IPS DF 4.7 (cell line): ENCODE data around the gene MORC3.
A peak's percentile ranks its signal among the peaks of the same experiment; 100 is the strongest.
"Not testable (repeated sequence)": the region's sequence is repeated elsewhere in the genome, so short reads cannot be mapped to it uniquely, and the experiment has no call there.

Source experiments
- DNase-seq: peaks from one replicate; pipeline ENCODE4 v3.0.0-alpha.2; 2013; ENCODE audit warnings: low spot score; ENCODE audit errors: extremely low read depth

The MORC3 gene, protein sequence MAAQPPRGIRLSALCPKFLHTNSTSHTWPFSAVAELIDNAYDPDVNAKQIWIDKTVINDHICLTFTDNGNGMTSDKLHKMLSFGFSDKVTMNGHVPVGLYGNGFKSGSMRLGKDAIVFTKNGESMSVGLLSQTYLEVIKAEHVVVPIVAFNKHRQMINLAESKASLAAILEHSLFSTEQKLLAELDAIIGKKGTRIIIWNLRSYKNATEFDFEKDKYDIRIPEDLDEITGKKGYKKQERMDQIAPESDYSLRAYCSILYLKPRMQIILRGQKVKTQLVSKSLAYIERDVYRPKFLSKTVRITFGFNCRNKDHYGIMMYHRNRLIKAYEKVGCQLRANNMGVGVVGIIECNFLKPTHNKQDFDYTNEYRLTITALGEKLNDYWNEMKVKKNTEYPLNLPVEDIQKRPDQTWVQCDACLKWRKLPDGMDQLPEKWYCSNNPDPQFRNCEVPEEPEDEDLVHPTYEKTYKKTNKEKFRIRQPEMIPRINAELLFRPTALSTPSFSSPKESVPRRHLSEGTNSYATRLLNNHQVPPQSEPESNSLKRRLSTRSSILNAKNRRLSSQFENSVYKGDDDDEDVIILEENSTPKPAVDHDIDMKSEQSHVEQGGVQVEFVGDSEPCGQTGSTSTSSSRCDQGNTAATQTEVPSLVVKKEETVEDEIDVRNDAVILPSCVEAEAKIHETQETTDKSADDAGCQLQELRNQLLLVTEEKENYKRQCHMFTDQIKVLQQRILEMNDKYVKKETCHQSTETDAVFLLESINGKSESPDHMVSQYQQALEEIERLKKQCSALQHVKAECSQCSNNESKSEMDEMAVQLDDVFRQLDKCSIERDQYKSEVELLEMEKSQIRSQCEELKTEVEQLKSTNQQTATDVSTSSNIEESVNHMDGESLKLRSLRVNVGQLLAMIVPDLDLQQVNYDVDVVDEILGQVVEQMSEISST

GRCh38 chr21:36319767-36320420, at the start of gene MORC3:
TSS of gene MORC3 (plus strand) at chr21:36320197. CDS start at chr21:36320265, 68 bp downstream.
- DNase-seq: peak; percentile 93

GRCh38 chr21:36270786-36271695, 49.0 kb upstream of the MORC3 start:
- DNase-seq: not testable (repeated sequence)

DNA sequence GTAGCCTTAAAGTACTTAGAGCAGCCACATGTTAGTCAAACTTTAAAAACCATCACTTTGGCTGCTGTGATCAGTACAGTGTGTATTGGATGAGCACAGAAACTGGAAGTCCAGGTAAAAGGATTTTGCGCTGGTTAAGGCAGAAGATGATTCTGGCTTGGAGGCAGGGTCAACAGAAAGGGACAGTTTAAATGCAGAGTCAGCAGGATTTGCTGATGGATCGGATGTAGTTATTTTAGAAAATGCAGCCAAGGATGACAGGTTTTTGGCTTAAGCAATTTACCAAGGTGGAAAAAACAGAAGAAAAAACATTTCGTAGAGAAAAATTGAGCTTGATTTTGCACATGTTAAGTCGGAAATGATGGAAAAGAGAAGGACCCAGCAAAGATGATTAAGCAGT, 45.9 kb upstream of the MORC3 start:
- no peak for DNase-seq

DNA sequence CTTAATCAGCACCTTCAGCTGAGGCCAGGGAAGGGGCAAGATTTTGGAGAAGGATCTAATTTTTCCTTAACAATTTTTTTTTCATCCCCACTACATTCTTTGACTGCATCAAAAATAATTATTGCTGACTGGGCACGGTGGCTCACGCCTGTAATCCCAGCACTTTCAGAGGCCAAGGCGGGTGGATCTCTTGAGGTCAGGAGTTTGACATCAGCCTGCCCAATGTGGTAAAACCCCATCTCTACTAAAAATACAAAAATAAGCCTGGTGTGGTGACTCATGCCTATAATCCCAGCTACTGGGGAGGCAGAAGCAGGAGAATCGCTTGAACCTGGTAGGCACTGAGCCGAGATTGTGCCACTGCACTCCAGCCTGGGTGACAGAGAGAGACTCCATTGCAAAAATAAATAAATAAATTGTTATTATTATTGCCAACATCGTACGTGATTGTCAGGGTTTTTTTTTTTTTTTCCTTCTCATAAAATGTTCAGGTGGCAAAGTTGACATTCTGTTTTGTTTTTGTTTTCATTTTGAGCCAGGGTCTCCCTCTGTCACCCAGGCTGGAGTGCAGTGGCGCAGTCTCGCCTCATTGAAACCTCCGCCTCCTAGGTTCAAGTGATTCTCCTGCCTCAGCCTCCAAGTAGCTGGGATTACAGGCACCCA, 37.3 kb upstream of the MORC3 start:
- DNase-seq: no peak

- not testable (repeated sequence) for DNase-seq
These were observed 36.8 kb upstream of the MORC3 start for GRCh38 chr21:36283231-36283622.

DNA sequence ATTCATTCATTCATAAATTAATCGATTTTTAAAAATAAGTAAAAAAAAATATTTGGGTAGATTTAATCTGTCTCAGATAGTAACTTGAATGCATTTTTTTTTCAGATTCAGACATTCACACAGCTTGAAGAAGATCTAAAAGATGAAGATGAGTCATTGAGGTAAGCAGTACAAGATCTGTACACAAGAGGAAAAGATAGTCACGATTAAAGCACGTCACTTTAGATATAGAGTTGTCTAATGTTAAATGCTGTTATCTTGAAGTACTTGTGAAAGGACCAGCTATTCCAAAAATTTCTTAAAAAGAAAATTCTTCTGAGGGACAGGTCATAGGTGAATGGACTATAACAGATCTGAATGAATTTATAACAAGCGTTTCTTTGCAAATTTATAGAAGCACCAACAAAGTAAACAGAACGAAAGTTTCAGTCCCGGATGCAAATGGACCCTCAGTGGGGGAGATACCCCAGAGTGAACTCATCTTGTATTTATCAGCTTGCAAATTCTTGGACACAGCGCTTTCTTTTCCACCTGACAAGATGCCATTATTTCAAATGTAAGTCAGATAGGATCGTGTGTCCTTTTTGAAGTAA, 31.2 kb upstream of the MORC3 start:
- no peak for DNase-seq

DNA sequence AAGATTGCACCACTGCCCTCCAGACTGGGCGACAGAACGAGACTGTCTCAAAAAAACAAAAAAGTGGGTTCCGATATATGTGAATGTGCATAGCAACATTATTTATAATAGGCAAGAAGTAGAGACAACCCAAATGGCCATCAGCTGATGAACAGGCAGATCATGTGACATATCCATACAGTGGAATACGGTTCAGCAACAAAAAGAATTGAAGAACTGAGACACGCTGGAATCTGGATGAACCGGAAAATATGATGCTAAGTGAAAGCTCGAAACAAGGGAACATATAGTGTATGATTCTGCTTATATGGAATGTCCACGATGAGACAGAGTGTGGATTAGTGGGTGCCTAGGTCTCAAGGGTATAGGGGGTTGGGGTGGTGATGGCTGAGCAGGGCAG, 28.5 kb upstream of the MORC3 start:
- no peak for DNase-seq

- no peak for DNase-seq
These were observed 22.5 kb upstream of the MORC3 start for GRCh38 chr21:36297406-36297937.

DNA sequence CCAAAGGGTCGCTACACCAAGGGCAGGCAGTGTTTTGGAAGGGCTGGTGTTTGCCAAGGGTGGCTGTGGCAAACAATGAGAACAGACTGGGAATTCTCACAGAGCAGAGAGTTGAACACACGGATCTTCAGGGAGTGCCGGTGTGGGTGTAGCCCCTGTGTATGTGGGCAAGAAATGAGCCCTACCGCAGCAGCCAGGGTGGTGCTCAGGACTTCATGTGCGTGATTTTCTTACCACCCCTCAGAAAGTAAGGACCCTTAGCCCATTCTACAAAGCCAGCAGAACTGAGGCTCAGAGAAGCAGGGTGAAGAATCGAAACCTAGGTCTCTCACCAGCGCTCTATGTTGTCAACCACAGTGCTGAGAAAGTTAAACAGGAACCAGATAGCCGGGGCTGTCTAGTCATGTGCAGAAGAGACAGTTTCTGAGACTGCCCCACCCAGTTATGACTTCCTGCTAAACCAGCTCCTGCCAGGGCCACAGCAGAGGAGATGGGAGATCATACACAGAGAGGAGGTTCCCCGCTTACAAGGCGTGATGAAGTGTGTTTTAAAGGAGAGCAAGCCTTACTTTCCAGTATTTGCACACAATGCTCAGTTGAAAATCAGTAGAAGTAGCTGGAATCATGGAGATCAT, 21.9 kb upstream of the MORC3 start:
- DNase-seq: no peak

DNA sequence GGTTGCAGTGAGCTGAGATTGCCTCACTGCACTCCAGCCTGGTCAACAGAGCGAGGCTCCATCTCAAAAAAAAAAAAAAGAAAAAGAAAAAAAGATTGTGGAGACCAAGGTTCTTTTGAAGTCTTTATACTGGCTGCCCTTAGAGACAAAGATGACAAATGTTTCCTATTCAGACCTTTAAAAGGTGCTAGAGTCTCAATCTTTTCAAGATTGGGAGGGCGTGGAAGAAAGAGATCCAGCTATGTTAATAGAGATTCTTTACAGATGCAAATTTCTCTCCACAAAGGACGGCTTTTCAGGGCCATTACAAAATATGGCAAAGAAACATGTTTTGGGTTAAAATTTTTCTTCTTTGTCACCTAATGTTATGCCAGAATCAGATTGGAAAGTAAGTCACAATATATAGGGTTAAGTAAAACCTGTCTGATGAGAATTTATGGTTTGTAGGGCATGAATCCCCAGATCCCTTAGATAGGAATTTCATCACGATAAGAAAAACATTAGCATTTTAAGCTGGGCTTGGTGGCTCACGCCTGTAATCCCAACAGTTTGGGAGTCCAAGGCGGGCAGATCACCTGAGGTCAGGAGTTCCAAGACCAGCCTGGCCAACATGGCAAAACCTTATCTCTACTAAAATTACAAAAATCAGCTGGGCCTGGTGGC, 13.0 kb upstream of the MORC3 start:
- DNase-seq: no peak

- DNase-seq: no peak
These were observed 10.0 kb upstream of the MORC3 start for GRCh38 chr21:36310016-36310415.

GRCh38 chr21:36313446-36313845, 6.6 kb upstream of the MORC3 start:
- DNase-seq: not testable (repeated sequence)

DNA sequence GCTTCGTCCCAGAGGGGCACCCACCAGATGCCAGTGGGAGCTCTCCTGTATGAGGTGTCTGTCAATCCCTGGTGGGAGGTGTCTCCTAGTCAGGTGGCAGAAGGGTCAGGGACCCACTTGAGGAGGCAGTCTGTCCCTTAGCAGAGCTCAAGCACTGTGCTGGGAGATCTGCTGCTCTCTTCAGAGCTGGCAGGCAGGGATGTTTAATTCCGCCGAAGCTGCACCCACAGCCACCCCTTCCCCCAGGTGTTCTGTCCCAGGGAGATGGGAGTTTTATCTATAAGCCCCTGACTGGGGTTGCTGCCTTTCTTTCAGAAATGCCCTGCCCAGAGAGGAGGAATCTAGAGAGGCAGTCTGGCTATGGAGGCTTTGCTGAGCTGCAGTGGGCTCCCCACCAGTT, 4.0 kb upstream of the MORC3 start:
- not testable (repeated sequence) for DNase-seq

GRCh38 chr21:36316872-36317484, 3.0 kb upstream of the MORC3 start:
- DNase-seq: no peak

DNA sequence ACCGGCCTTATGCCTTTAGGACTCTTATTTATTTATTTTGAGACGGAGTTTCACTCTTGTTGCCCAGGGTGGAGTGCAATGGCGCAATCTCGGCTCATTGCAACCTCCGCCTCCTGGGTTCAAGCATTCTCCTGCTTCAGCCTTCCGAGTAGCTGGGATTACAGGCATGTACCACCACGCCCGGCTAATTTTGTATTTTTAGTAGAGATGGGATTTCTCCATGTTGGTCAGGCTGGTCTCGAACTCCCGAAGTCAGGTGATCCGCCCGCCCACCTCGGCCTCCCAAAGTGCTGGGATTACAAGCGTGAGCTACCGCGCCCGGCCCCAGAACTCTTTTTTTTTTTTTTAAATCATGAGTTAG, 611 bp upstream of the MORC3 start:
- DNase-seq: not testable (repeated sequence)

- DNase-seq: no peak
These were observed 676 bp downstream of the MORC3 start for GRCh38 chr21:36320421-36321324.
